HEK293T (cell line): Measurements from ENCODE around the gene EZR.

Source experiments
- CTCF ChIA-PET: fragments of 350-600 bp; formaldehyde crosslinking; extraction: SDS; loops from one replicate; lab custom pipeline; 2021; ENCODE audit warnings: antibody characterized with exemption, inconsistent platforms; lab: Yijun Ruan, JAX
- POLR2A ChIA-PET: fragments of 350-600 bp; formaldehyde crosslinking; extraction: SDS; loops from one replicate; lab custom pipeline; 2020; ENCODE audit warnings: antibody characterized with exemption, inconsistent platforms; lab: Yijun Ruan, JAX
- DNase-seq: peaks from one replicate; pipeline ENCODE4 v3.0.0; 2012; ENCODE audit warnings: mixed read lengths; ENCODE audit errors: extremely low spot score
- ARNT ChIP-seq: fragments of 450-650 bp; IDR thresholded peaks from 2 replicates; pipeline ENCODE4 v1.6.1; 2017; ENCODE audit warnings: mild to moderate bottlenecking
- BHLHE40 ChIP-seq: fragments of 450-650 bp; IDR thresholded peaks from 2 replicates; pipeline ENCODE4 v1.6.1; 2016; ENCODE audit warnings: mild to moderate bottlenecking, moderate library complexity, borderline replicate concordance
- CTBP1 ChIP-seq: fragments of 450-650 bp; IDR thresholded peaks from 2 replicates; pipeline ENCODE4 v1.6.1; 2016; ENCODE audit warnings: borderline replicate concordance
- ELF4 ChIP-seq: fragments of 450-650 bp; IDR thresholded peaks from 2 replicates; pipeline ENCODE4 v1.6.1; 2017; ENCODE audit warnings: antibody characterized with exemption
- FOXA1 ChIP-seq: fragments of 450-650 bp; IDR thresholded peaks from 2 replicates; pipeline ENCODE4 v1.6.1; 2016; ENCODE audit warnings: mild to moderate bottlenecking
- FOXK2 ChIP-seq: fragments of 450-650 bp; IDR thresholded peaks from 2 replicates; pipeline ENCODE4 v1.6.1; 2016; ENCODE audit warnings: mild to moderate bottlenecking
- FOXM1 ChIP-seq: fragments of 450-650 bp; IDR thresholded peaks from 2 replicates; pipeline ENCODE4 v1.6.1; 2017; ENCODE audit warnings: mild to moderate bottlenecking, borderline replicate concordance
- HDGF ChIP-seq: fragments of 450-650 bp; IDR thresholded peaks from 2 replicates; pipeline ENCODE4 v1.6.1; 2017; ENCODE audit warnings: antibody characterized with exemption, borderline replicate concordance
- L3MBTL2 ChIP-seq: fragments of 450-650 bp; conservative IDR thresholded peaks from 2 replicates; pipeline ENCODE4 v1.6.1; 2016; ENCODE audit warnings: mild to moderate bottlenecking
- LEF1 ChIP-seq: fragments of 450-650 bp; IDR thresholded peaks from 2 replicates; pipeline ENCODE4 v1.6.1; 2017; ENCODE audit warnings: mild to moderate bottlenecking, borderline replicate concordance
- NFRKB ChIP-seq: fragments of 450-650 bp; IDR thresholded peaks from 2 replicates; pipeline ENCODE4 v1.6.1; 2016; ENCODE audit warnings: mild to moderate bottlenecking, moderate library complexity
- SP1 ChIP-seq: fragments of 450-650 bp; IDR thresholded peaks from 2 replicates; pipeline ENCODE4 v1.6.1; 2017
- SUZ12 ChIP-seq: fragments of 450-650 bp; IDR thresholded peaks from 2 replicates; pipeline ENCODE4 v1.6.1; 2016; ENCODE audit warnings: mild to moderate bottlenecking
- TARDBP ChIP-seq: fragments of 450-650 bp; IDR thresholded peaks from 2 replicates; pipeline ENCODE4 v1.6.1; 2016
- ZNF384 ChIP-seq: fragments of 450-650 bp; IDR thresholded peaks from 2 replicates; pipeline ENCODE4 v1.6.1; 2016
- TF ChIP-seq, protein P1 (sequence below): fragments of 450-650 bp; IDR thresholded peaks from 2 replicates; pipeline ENCODE4 v1.6.1; 2016

The EZR gene

DNA sequence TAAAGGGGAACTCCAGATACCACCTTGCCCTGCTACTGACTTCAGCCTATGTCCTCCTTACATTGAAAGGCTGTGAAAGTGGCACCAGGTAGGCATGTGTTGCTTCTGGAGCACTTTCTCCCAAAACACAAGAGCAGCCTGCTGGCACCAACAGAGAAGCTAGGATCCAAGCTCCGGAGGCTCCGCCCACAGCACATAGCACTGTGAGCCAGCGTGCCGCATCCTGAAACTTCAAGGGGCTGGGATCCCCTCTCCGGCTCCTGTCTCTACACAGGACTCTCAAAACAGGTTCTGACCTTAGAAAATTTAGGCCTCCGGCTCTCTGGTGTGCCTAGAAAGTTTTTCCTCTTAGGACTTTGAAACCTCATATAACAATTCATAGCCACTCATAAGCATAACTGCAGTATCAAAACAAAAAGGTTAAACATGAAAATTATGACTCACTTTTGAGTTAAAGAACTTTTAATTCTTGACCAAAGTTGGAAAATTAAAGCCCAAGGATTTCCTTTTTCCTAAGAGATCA is 41.1 kb downstream of the EZR start:
- POLR2A ChIA-PET, result no interaction called here
- DNase-seq, result no peak
- CTCF ChIA-PET, result no interaction called here
- TF ChIP-seq ZNF384 (no peak), L3MBTL2 (no peak), FOXA1 (no peak), SUZ12 (no peak), BHLHE40 (no peak), ELF4 (no peak), TARDBP (no peak)
- TF ChIP-seq, protein P1, sequence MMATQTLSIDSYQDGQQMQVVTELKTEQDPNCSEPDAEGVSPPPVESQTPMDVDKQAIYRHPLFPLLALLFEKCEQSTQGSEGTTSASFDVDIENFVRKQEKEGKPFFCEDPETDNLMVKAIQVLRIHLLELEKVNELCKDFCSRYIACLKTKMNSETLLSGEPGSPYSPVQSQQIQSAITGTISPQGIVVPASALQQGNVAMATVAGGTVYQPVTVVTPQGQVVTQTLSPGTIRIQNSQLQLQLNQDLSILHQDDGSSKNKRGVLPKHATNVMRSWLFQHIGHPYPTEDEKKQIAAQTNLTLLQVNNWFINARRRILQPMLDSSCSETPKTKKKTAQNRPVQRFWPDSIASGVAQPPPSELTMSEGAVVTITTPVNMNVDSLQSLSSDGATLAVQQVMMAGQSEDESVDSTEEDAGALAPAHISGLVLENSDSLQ, result no peak

DNA sequence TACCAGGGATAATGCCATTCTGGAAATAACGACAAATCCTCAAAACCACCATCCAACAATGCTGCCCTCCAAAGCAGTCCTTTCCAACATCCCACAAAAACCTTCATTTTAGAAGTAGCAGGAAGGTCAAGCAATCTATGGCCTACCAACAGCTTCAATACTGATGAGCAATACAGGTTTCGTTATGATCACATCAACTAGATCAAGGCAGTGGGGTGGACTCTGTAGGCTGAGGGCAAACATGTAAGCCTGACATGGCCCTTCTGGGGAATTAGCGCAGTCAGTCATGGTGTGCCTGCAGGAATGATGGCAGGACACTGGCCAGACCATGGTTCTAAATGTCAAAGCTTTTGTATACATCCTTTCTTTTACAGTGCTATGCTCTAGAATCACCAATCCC is 41.7 kb downstream of the EZR start:
- no peak for DNase-seq
- POLR2A ChIA-PET, result no interaction called here
- TF ChIP-seq TARDBP, result no peak
- no peak for TF ChIP-seq LEF1
- TF ChIP-seq FOXK2, result no peak
- no peak for TF ChIP-seq HDGF
- TF ChIP-seq NFRKB, result no peak
- TF ChIP-seq FOXM1, result no peak
- no peak for TF ChIP-seq SUZ12
- TF ChIP-seq ZNF384, result no peak
- TF ChIP-seq, protein P1, result no peak
- TF ChIP-seq SP1, result no peak
- CTCF ChIA-PET, result no interaction called here

DNA sequence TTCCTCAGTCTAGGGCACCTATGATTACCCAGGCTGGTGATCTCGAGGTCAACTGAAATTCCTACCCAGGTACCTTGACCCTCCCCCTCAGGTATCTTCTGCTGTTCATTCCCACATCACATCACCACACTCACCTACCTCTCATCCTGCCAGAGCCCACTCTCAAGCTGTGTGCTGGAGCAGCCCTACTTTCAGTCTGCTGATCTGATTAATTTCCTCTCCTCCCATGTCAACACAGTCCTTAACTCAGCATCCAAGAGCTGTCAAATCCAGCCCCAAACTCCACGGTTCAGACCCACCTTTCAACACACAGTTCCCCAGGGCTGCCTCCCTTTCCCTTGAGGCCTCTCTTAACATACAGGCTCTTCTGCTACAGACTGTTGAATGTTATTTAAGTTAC is 42.4 kb downstream of the EZR start:
- DNase-seq, result no peak
- TF ChIP-seq FOXK2 (no peak), CTBP1 (no peak), BHLHE40 (no peak)
- POLR2A ChIA-PET, result no interaction called here
- CTCF ChIA-PET, result no interaction called here

DNA sequence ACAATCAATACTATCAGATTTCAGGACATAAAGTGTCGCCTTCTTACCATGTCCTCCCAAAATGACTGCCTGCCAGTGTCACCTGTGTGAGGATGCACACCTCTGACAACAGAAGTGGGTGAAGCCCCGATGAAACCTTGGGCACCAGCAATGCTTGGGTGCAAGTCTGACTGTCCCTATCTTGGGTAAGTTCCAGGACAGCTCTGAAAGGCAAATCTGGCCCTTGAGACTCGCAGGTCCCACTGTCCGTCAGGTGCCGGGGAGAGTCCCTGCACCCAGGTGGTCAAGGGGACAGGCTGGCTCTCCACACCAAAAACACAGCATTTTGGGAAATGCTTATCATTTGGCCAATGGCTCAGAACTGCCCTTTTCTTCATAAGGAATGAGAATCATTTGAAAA is 43.3 kb downstream of the EZR start:
- no peak for DNase-seq
- ChIA-PET POLR2A (no interaction called here), CTCF (no interaction called here)
- no peak for TF ChIP-seq ELF4
- TF ChIP-seq LEF1, result no peak
- no peak for TF ChIP-seq TARDBP
- TF ChIP-seq HDGF, result no peak
- TF ChIP-seq ZNF384, result no peak
- no peak for TF ChIP-seq FOXA1
- TF ChIP-seq SUZ12, result no peak
- no peak for TF ChIP-seq L3MBTL2
- TF ChIP-seq FOXK2, result no peak
- no peak for TF ChIP-seq BHLHE40

DNA sequence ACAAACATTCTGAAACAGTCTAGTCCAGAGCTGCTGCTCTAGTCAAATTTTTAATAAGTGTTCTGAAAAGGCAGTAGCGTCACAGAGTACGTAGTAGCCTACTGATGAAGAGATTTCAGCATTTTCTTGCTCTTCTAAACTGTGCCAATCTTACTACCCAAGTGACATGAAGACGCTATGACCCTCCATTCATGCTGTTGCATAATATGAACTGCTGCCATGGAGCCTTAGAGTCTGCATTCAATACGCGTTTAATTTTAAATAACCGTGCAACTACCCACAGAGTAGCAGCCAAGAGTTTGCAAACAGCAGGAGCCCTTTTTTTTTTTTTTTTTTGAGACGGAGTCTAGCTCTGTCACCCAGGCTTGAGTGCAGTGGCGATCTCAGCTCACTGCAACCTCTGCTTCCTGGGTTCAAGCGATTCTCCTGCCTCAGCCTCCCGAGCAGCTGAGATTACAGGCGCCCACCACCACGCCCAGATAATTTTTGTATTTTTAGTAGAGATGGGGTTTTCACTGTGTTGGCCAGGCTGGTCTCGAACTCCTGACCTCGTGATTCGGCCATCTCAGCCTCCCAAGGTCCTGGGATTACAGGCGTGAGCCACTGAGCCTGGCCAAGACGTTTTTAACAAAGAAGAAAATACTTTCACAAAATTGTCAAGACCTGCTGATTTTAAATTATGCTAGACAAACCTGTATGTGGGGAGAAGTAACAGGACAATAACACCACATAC is 44.3 kb downstream of the EZR start:
- TF ChIP-seq SP1, result no peak
- no peak for TF ChIP-seq ELF4
- no peak for TF ChIP-seq TARDBP
- no peak for TF ChIP-seq FOXM1
- no peak for TF ChIP-seq HDGF
- no peak for TF ChIP-seq NFRKB
- no peak for TF ChIP-seq L3MBTL2
- TF ChIP-seq CTBP1, result no peak
- no peak for TF ChIP-seq FOXK2
- TF ChIP-seq LEF1, result no peak
- TF ChIP-seq, protein P1, result no peak
- TF ChIP-seq ZNF384, result no peak
- no peak for TF ChIP-seq ARNT
- TF ChIP-seq BHLHE40, result no peak
- TF ChIP-seq SUZ12, result no peak
- no peak for TF ChIP-seq FOXA1
- CTCF ChIA-PET, result no interaction called here
- POLR2A ChIA-PET, result interaction anchor here (0.6 kb wide), 1 partner anchor 117 kb away, joined by 3 read pairs; no protein-coding TSS in a partner anchor
- DNase-seq, result no peak

DNA sequence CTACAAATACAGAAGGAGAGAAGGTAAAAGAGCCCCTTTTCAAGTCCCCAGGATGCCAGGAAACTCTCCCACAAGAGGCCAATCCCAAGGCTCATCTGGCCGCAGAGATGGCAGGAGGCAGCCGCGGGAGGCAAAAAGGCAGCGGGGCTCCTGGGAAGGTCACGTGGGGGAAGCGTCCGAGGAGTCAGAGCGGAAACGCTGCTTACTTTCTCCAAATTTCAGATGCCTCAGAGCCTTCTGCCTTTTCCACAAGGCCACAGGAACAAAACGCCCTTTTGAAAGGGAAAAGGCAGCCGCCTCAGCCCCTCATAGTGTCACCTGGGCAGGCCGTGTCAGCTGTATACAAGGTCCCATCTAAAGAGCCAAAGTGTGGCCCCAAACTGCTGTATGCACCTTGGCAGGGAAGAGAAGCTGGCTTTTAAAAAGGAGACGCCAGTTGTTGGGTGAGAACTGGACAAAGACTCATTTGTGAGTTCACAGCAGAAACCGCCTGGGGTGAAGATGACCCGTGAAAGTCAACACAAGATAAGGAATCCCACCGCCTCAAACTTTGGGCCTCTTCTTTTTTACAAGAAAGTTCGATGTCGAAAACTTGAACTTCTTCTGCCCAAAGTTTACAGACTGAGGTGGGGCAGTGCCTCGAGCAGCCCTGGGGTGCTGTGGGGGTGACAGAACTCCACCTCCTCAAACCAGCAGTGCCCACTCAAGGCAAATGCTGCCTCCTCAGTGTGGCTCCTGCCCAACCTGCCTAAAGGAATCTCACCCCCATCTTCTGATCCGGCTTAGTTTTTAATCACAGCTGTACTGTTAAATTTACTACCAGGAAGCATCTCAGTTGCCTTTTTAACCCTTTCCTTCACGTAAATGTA is 45.4 kb downstream of the EZR start:
- ChIA-PET CTCF (interaction anchor here (0.6 kb wide), 1 partner anchor 55 kb away, joined by 3 read pairs; no protein-coding TSS in a partner anchor), POLR2A (no interaction called here)
- DNase-seq, result no peak
- no peak for TF ChIP-seq CTBP1
- TF ChIP-seq FOXK2, result no peak
- TF ChIP-seq, protein P1, result no peak
- TF ChIP-seq LEF1, result no peak
- no peak for TF ChIP-seq SUZ12
